Central memory CD4-positive, alpha-beta T cell (primary cell): ENCODE measurements around the gene TMCC2.

Experiments
- DNase-seq: peaks from one replicate; pipeline ENCODE4 v3.0.0; 2022

TMCC2 gene

DNA sequence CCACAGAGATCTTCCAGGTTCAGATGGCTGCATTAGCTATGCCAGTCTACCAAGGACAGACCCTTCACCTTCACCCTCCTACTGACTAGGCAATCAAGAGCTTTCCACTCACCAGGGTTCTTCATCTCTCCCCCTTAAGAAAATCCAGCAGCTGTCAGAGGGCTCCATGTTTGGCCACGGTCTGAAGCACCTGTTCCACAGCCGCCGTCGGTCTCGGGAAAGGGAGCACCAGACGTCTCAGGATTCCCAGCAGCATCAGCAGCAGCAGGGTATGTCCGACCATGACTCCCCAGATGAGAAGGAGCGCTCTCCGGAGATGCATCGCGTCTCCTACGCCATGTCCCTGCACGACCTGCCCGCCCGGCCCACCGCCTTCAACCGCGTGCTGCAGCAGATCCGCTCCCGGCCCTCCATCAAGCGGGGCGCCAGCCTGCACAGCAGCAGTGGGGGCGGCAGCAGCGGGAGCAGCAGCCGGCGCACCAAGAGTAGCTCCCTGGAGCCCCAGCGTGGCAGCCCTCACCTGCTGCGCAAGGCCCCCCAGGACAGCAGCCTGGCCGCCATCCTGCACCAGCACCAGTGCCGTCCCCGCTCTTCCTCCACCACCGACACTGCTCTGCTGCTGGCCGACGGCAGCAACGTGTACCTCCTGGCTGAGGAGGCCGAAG lies 13.8 kb downstream of the TMCC2 start:
- DNase-seq: no peak

- DNase-seq: no peak
Observed at GRCh38 chr1:205243350-205244191, 15.8 kb downstream of the TMCC2 start.

GRCh38 chr1:205244384-205244783 lies 16.6 kb downstream of the TMCC2 start:
- DNase-seq: no peak

- DNase-seq: no peak
Observed at GRCh38 chr1:205245096-205245495, 17.4 kb downstream of the TMCC2 start.

DNA sequence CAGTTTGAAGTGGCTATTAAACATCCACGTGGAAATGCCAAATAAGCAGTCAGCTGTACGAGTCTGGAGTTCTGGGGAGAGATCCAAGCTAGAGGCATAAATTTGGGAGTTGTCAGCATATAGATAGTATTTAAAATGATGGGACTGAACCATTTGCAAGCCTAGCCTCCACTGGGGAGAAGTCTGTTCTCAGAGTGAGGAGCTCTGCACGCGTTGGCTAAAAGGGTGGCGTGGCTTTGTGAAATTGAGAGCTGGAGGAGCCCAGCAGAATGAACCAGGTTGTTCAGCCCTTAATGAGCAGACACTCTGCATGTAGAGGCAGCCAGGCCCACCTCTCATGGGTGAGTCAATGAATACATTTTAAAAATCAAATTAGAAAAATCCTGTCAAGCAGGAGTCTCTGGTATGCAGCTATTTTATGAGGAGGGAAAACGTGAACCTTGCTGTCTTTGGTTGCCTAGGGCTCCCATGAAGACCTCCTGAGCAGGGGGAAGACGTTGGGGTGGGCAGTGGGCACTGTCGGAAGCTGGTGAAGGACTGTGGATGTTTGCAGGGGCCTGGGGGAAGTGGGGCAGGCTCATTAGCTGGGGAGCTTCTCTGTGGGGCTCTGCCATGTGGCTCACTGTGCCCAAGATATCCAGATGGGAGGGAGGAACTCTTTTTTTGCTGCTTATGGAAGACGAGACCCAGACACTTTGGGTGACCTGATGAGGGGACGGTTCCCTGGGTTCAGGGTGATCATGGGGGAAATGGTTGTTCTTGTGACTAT lies 18.8 kb downstream of the TMCC2 start:
- no peak for DNase-seq

DNA sequence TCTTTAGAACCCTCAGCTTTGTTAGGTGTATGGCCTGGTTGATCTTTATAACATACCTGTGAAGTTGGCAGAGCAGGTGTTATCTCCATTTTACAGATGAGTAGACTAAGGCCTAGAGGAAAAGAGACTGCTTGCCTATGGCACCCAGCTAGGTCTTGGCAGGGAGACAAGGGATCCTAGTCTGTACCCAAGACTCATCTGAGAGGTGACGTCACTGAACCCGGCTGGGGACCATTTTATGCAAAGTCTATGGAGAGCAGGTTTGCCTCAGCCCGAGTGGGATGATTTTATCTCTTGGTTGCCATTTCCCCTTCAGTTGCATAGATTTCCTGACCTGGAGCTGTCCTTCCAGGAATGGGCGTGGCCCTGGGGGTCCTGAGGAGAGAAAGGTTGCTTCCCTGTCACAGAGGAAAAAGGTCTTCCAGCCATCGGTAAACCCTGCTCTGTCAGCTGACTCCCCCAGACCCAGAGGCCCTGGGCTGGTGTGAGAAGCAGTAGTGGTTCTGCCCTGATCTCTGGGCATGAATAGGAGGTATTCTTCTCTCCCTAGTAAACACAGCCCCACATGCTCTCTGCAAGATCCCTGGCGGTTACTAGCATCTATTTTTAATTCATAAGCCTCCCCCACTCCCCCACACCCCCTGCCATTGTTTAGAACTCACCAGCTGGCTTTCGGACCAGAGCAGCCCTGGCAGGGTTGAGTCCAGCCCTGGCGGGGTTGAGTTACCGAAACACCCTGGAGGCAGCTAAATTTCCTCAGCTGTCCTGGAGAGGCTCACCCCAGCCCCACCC lies 19.6 kb downstream of the TMCC2 start:
- no peak for DNase-seq

GRCh38 chr1:205248793-205249601 lies 21.3 kb downstream of the TMCC2 start:
- DNase-seq: no peak

GRCh38 chr1:205249651-205250050 lies 21.9 kb downstream of the TMCC2 start:
- DNase-seq: no peak

- DNase-seq: no peak
Observed at GRCh38 chr1:205250699-205251098, 23.0 kb downstream of the TMCC2 start.

GRCh38 chr1:205251576-205251975 lies 23.8 kb downstream of the TMCC2 start:
- DNase-seq: no peak

DNA sequence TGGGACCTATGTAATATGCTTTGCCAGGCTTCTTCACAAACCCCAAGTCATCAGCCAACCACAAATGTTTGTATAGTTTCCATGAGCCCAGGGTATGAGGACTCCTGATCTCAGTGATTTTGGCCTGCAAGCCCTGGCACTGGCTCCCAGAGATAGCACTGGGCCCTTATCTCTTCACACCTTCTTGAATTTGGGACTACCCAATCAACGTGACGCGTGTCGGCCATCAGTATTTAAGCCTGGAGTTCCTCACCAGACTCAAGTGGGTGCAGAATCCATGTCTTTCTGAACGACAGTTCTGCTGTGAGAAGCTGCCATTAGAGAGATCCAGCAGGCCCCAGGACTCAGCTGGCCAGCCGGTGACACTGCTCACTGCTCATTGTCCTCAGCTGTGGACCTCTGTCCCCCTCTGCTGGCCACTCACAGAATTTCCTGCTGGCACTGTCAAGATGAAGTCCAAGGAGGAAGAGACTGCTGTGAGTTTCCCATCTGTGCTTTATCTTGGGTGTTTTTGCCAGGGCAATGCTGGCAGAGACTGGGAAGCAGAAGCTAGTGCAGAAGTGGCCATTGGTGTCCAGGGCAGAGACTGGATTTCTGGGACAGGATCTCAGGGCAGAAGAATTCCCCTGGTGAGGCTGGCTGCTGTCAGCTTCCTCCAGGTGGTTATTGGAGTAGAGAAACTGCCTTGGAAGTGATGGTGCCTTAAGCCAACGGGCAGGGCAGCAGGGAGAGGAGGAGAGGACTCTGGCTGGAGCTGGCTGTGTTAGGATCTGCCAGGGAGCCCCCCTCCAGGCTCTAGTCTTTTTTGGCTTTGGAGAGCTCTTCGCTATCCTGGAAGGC lies 28.4 kb downstream of the TMCC2 start:
- DNase-seq: peak; percentile 74

DNA sequence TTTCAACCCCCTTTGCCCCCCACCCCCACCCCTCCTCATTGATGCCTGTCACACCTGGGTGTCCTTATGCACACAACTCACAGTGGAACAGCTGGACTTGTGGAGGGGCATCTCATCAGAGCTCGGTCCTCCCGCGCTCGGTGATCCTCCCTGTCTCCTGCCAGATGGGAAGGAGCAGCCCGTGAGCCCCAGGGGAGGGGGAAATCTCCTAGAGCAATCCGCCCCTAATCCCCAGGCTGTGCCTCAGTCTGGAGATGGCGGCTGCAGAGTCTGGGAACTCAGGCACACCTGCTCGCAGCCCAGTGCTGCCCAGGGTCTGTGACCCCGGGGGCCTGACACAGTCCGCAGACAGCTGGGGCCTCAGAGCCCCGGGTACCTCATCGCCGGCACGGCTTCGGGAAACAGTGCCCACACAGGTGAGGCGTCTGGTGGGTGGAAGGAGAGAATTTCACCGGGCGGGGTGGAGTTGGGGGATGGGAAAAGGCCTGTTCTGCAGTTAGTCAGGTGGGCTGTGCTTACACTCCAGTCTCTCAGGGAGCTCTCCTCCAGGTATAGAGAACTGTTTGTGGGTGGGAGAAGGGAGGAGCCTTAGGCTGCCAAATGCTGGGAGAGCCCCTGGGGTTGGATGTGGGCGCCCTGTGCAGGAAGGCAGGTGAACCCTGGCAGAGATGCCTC lies 29.3 kb downstream of the TMCC2 start:
- no peak for DNase-seq

GRCh38 chr1:205257735-205258134 lies 30.0 kb downstream of the TMCC2 start:
- no peak for DNase-seq

DNA sequence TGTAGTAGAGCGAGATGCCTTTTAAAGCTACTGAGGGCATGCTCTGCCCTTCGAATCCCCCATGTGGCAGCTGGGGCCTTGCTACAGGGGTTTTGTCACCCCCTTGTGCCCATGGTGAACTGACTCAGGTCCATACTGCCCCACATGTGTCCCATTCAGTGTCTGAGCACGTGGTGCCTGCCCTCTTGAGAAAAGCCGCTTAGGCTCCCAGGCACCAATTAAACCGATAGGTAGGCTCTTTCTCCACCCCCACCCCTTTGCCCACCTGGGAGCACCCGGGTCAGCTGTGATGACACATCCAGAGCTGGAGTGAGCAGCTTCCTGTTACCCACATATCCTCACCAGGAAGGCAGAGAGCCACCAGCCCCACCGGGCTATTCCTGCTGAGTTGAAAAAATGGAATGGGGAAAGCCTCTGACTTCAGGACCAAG lies 30.5 kb downstream of the TMCC2 start:
- DNase-seq: no peak

GRCh38 chr1:205258719-205259118 lies 31.0 kb downstream of the TMCC2 start:
- DNase-seq: no peak

- DNase-seq: no peak
Observed at GRCh38 chr1:205259324-205259832, 31.6 kb downstream of the TMCC2 start.

GRCh38 chr1:205259998-205260397 lies 32.3 kb downstream of the TMCC2 start:
- no peak for DNase-seq

GRCh38 chr1:205260948-205261732 lies 33.4 kb downstream of the TMCC2 start:
- no peak for DNase-seq
